ELR (cell line): ENCODE results near the gene NGEF.

ENCODE experiments used
- DNase-seq: peaks from one replicate; pipeline ENCODE4 v3.0.0-alpha.2; 2015; ENCODE audit warnings: low read depth

Gene NGEF

DNA sequence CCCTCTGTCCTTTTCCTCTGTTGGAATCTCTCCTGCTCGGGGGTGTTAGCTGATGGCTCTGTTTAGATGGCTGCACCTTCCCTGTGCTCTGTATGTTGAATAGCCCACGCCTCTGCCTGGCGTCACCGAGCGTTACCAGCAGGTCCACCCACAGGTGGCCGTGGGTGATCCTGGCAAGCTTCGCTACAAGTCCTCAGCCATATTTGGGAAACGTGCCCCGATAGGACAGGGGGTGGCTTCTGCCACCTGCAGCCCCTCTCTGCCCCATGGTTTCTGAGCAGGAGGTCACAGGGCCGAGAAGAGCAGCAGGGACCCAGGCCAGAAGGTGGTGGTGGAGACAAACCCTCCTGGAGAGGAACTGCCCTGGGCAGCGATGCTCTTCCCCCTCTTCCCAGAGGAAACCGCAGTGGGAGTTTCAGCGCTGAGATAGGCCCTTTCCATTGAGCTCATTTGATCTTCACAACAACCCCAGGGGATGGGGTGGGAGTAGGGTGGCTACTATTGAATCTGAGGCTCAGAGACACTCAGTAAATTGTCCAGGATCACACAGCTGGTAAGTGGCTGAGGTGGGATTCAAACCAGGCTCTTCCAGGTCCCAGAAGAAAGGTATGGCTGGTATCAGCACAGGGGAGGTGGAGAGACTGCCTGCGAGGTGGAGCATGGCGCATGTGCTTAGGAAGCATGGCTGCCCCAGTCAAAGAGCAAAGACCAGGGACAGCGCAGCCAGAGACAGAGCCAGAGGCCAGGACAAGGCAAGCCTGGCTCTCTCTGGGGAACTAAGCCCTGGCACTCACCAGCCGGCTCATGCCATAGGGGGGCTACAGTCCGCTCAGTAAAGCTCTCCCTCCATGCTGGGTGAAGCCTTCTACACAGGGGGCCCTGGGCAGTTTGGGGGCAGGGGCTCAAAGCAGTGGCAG is 15.0 kb downstream of the NGEF start:
- no peak for DNase-seq

DNA sequence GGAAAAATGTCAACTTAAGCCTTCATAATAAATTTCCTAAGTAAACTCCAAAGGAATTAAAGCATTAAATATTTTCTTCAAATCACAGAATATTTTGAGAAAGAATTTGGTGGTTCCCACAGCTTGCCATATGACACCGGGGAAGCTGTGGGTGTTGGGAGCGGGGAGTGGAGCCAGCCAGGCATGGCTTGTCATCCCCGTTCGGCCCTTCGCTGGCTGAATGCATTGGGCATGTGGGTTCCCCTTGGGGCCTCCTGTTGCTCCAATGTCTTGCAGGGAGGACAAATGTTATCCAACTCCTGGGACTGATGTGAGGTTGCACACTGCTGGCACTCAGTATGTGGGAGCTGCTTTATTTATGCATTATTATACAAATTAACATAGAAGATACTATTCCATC is 18.6 kb downstream of the NGEF start:
- no peak for DNase-seq

DNA sequence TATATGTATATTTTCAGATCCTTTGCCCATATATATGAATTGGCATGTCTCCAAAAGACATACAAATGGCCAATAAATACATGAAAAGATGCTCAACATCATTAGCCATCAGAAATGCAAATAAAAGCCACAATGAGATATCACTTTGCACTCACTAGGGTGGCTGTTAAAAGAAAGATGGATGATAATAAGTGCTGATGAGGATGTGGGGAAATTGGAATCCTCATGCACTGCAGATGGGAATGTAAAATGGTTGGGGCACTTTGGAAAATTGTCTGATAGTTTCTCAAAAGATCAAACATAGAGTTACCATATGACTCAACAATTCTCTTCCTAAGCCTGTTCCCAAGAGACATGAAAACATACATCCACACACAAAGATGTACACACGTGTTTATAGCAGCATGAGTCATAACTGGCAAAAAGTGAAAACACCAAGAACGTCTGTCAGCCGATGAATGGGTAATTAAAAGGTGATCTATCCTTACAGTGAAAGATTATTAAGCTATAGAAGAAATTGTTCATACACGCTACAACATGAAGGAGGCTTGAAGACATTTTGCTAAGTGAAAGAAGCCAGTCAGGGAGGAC is 19.7 kb downstream of the NGEF start:
- peak; percentile 17 for DNase-seq

DNA sequence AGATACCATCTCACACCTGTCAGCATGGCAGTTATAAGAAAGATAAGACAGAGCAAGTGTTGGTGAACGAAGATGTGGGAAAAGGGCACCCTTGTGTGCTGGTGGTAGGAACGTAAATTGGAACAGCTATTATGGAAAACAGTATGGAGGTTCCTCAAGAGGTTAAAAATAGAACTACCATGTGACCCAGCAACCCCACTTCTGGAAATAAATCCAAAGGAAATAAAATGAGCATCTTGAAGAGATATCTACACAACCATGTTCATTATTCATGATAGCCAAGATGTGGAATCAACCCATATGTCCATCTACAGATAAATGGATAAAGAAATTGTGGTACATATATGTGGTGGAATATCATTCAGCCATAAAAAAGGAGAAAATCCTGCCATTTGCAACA is 26.9 kb downstream of the NGEF start:
- no peak for DNase-seq

DNA sequence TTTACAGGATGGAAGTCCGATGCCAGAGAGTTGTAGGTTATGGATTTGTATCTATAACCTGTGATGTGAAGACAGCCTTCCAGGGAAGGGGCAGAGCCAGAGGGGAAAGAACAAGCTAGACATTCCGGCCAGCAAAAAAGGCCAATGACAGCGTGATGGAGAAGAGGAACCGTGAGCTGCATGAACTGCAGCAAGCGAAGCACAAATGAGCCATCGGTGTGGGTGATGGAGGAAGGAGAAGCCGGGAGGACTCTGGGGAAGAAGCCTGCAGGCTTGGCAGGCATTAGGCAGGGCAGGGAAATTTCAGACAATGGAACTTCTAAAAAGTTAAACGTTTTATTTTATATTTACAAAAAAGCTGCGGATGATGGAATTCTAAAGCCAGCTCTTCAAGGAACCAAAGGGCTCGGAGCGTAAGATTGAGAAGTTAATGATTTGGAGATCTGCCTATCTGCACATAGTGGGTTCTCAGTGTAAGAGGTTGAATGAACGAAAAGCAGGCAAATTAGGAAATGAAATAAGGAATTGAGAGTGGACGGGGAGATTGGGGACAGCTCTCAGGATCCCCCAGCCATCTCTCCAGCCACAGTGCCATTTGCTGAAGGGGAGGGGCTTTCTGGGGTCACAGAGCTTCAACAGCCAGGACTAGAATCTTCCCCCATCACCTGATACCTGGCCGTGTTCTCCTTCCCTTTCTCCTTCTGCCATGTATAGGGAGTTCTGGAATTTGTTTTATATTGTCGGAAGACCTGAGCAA is 28.4 kb downstream of the NGEF start:
- no peak for DNase-seq

DNA sequence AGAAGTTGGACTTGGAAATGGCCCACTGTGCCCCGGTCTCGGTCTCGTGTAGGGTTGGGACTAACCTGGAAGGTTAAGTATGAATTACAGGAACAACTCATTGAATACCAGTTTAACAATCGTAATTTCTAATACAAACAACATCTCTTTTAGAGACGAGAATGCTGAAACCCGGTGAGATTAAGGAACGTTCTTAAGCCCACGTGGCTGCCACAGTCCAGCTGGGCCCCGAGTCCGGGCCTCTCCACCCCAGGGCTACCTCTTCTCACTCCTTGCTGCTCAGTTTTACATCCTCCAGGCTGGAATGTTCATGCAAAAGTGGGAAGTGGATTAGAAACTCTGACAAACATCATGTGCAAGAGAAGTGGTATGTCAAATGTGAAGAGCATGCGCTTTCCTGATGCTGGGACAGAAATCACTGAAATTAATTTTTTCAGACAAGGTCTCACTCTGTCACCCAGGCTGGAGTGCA is 29.4 kb downstream of the NGEF start:
- no peak for DNase-seq

DNA sequence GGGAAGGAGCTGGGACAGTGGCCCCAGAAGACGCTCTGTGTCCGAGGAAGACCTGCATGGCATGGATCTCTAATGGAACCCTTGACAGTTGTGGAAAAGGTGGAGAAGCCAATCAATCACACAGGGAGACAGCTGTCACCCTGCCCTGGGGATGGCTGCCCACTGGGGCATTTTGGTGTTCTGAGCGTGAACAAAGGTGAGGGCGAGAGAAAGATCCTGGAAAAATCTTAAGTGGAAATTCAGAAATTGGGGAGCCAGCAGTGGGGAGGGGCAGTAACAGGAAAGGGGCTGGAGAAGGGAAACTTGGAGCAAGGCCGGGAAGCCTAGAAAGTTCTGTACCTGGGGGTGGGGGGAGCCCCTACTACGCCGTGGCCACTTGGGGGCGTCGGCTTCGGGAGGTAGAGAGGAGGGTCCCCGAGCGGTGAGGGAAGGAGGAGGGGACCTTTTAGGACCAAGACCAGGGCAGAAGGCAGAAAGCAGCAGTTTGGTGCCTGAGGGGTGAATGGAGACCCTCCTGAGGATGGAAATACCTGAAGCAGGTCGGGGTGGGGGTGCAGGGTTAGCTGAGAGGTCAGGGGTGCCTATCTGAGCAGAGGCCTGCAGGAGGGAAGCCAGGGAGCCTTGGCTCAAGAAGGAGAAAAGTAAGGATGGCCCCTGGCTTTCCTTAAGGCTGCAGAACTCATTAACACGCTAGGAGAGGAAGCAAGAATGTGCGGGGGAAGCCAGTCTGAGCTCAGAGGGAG is 30.0 kb downstream of the NGEF start:
- no peak for DNase-seq

DNA sequence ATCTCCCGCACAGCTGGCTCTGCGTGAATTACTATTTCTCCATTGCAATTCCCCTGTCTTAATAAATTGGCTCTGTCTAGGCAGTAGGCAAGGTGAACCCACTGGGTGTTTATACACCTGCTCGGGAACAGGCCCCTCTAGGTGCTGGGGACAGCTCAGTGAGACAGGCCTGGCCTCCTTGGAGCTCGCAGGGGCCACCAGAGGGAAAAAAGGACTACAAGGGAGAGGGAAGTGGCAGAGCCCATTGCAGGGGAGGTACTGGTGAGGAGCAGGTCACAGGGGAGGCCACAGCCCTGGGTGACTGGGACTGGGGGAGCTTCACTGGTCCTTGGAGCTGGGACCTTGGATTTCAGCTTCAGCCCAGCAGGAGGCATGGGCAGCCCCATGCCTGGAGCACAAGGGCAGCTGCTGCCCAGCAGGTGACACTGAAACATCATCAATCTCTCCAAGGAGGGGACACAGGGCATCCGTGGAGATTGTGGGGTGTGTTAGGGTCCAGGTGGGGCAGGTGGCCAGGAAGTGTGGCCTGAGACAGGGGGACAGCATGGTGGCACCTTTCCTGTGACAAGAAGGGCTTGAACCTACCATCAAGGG is 31.2 kb downstream of the NGEF start:
- no peak for DNase-seq

DNA sequence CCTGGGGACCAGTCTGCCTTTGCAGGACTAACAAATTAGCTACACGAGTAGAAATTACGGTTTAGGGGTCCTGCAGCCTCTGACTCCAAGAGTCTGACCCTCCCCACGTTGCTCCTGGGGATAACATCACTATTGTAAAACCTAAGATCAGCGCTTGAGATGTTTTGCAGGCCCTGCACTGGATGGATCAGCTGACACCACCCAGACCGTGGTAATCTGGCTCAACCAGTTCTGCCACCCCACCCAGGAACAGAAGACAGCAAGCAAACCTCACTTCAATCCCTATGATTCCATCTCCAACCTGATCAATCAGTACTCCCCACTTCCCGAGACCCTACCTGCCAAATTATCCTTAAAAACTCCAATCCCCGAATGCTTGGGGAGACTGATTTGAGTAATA is 31.7 kb downstream of the NGEF start:
- no peak for DNase-seq

DNA sequence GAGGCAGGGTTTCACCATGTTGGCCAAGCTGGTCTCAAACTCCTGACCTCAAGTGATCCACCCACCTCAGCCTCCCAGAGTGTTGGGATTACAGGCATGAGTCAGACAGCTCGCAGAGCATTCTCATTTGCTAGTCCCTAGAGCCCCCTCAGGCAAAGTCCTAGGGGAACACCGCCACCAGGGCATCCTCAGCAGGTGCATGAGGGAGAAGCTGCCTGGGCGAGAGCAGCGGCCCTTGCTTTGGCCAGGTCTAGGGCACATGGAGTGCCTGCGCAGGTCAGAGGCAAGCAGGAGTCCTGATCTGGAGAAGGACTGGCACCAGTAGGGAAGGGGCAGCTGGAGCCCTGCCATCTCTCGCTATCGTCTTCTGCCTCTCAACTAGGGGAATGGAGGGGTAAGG is 32.4 kb downstream of the NGEF start:
- peak; percentile 71 for DNase-seq

DNA sequence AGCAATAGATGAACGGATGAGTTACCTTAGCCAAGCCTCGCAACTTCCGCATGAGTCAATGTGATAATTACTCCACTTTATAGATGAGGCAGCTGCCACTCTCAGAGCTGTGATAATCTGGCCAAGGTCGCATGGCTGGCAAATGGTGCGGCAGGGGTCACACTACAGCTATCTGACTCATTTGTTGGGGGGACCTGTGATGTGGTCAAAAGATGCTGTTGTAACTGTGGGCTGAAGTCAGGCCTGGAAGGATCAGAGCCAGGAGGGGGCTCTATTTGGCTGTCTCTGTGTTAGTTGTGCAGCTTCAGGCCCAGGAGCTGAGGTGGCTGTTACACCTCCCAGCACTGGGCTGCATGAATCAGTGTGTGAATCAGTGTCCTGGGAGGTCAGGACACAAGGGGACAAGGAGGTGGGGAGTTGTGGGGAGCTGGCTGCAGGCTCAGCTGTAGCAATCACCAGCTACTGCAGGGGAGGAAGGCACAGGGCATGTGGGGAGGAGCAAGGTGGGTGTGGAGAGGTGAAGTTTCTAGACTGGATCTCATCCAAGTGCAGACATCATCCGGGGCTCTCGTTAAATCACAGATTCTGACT is 33.1 kb downstream of the NGEF start:
- DNase-seq: peak; percentile 89

DNA sequence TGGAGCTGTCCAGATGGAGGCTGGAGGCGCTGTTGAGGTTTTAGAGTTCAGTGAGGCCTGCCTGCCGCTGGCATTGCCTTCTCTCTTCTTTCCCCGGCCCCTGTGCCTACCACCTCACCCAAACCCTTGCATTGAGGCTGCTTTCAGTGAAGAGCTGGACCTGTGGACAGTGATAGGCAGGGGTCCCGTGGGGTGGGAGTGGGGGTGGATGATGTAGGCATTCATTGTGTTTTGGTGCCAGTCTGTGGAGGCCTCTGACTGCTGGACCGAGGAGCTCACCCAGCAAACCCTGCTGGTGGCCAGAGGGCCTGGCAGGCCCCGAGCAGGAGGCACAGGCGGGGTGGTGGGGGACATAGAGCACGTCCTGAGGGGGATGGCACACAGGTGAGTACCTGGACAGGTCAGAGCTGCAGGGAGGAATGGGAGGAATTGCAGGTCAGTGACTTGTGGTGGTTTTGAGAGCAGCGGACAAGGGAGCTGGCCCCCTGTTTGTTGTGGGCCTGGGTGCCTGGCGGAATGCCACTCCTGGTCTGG is 35.6 kb downstream of the NGEF start:
- no peak for DNase-seq

DNA sequence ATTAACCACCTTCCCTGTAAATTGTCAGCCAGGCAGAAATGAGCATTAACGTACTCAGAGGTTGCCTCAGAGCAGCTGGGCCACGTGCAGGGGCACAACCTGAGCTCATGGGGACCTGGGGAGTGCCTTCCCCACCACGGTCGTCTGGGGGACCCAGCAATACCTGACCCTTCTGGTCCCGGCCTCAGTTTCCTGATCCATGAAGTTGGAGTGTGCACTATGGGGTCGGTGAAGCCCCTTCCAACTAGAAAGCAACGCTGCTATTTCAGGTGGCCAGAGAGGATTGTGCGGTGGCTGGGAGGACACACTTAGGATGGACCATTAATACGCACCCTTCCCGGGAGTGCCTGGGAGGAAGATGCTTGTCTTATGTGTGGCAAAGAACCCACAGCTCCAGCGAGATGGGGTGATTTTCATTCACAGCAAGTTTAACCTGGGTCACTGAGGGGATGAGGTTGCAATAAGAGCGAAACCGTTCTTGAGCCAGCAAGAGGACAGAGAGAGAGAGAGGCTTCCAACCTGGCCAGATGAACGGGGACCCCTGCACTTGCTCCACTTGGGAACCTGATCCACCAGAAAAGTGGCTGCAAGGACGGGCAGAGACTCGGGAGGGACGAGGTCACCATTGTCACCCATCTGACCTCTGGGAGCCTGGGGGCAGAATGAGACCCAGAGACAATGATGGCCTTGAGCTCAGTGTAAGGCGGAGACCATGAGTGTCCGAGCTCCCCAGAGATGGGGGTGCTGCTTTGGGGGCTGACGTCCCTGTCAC is 36.2 kb downstream of the NGEF start:
- DNase-seq: no peak

DNA sequence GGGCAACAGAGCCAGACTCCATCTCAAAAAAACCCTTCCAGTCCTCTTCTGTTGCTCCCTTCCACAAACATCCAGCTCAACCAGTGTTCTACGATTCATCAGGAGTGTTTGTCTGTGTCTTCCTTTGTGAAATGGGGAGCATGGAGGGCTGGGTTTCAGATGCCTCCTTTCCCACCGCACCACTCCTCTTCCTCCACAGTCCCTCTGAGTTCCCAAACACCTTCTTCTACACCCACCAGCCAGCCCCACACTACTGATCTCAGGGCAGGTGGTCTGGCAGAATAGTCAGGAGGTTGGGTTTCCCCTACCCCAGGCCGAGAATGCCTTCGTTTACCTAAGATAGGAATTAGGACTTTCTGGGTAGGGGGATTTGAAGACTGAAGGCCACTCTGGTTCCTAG is 36.9 kb downstream of the NGEF start:
- no peak for DNase-seq

DNA sequence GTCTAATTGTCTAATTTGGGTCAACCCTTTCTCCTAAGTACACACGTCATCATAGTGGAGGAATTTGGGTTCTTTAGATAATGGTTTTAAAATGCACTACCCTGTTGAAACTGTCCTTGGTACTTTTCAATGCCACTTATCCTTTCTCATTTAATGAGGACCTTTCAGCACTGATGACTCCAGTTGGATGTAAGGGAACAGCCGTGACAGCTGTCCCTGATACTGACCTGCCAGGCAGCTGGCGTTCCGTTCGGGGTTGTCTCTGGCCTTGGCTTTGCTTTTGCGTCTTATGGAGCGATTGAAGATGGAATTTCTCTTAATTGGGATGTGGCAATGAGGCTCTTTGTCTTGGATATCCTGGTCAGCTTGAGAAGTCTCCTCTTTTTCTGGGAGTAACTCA is 38.7 kb downstream of the NGEF start:
- no peak for DNase-seq

DNA sequence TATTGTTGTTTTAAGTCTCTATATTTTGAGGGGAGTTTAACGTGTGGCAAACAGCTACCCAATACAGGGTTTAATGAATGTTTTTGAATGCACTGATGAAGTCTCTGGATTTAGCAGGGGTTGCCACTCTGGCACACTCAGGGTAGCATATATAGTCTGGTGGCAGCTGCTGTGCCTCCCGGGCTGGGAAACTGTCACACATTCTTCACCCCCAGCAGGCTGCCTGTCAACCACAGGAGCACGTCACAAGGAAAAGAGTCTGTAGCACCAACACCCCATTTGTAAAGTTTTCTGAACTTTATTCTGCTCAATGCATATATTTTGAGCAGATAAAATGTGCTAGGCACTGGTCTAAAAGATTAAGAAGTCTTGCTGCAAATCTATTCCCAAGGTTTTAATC is 39.3 kb downstream of the NGEF start:
- no peak for DNase-seq

DNA sequence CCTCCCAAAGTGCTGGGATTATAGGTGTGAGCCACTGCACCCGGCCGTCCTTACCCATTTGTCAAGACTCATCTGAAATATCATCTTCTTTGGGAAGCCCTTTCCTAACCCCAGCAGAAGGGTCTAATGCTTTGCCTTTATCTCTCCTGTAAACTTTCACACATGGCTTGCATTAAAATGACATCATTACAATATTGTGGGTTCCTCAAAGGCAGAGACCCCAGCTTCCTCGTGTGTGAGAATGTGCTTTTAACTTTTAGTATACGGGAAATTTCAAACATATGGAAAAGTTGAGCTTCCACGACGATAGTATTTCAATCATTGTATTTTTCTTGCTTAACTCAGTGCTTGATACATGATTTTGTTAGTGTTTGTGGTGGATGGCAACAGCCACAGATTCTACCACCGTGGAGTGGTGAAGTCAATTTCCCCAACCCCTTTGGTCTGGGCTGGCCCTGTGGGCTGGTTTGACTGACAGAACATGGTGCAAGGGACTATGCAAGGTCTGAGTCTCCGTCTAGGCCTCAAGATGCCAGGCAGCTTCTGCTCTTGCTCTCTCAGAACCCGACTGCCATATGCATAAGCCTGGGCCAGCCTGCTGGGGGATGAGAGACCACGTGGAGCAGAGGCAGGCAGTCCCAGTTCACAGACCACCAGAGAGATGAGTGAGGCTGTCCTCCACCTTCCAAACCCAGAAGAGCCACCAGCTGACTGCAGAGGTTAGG is 39.9 kb downstream of the NGEF start:
- DNase-seq: no peak

DNA sequence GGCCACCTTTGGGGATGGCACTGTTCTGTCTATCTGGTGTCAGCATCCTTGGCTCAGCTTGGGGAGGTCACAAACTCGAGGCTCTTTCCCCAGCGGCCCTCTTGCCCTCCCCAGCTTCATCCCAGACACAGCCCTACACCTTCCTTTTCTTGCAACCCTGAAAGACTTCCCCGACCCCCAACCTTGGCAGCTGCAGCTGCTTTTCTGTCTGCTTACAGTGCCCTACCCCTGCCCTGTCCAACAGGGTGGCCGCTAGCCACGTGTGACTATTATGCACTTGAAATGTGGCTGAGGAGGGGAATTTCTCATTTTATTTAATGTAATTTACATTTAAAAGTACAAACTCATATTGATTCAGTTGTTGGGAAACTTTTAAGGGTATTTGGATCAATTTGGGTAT is 41.3 kb downstream of the NGEF start:
- DNase-seq: no peak

DNA sequence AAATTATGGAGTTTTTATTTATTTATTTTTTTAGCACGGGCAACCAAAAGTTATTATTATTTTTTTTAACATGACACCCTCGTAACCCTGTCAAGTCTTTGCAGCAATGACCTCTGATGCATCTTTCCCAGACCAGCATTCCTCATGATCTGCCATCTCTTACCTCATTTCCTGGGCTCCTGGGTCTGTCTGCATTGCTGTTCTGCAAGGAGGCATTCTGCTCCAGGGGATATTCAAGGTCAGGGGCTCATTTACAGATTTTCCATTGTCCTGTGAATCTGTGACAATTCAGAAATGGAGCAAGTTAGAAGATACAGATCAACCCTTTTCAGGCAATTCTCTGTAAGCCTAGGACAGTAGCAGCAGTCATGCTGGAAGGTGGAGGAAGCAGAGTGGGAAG is 43.0 kb downstream of the NGEF start:
- DNase-seq: peak; percentile 30

DNA sequence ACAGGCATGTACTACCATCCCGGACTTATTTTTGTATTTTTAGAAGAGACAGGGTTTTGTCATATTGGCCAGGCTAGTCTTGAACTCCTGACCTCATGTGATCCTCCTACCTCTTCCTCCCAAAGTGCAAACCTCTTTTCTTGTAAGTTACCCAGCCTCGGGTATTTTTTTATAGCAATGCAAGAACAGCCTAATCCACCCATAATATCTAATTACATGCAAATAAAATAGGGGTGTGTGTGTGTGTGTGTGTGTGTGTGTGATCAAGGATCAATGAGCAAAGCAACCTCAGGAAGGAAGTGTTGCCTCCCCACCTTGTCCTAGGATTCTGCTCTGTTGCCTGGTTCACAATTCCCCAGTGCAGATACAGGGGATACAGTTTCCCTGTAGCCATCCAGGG is 45.6 kb downstream of the NGEF start:
- no peak for DNase-seq
